Breast epithelium (tissue), 3 donors: ENCODE results near the gene DENND4B.

Experiments
- POLR2A ChIP-seq: fragments of 450-650 bp; IDR thresholded peaks from one replicate; pipeline ENCODE4 v1.6.1; 2016; ENCODE audit warnings: antibody characterized with exemption, mild to moderate bottlenecking, moderate library complexity
- TF ChIP-seq, protein P1 (sequence below), 3 donors: fragments of 450-650 bp; IDR thresholded peaks; one replicate each; pipeline ENCODE4 v1.5.1; 2016 to 2017; ENCODE audit warnings: antibody characterized with exemption in 3 of 3, mild to moderate bottlenecking in 3 of 3, moderate library complexity in 3 of 3

DNA sequence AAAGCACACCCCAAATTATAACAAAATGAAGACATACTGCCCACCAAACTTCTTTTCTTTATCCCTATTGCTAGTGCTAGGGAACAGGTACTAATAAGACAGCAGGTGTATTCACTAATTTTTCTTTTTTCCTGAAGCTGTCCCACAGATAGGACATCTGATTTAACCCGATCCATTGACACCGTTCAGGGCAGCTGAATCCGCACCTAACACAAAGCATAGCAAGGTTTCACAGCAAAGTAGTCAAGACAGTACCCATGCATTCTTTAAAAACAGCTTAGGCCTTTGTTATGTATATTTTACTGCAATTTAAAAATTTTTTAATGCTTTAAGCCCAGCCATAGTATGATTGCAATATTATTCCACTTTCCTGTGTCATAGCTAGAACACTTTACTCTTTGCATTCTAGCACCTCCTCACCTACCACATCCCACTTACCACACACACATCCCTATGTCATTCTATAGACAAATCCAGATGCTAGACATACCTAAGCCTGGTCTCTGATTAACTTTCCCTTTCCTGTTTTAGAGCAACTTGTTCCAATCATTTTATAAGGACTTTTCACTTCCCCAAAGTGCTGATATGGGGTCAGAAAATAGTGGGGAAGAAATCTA, 64.1 kb downstream of the DENND4B start:
- TF ChIP-seq POLR2A, result no peak
- TF ChIP-seq, protein P1, sequence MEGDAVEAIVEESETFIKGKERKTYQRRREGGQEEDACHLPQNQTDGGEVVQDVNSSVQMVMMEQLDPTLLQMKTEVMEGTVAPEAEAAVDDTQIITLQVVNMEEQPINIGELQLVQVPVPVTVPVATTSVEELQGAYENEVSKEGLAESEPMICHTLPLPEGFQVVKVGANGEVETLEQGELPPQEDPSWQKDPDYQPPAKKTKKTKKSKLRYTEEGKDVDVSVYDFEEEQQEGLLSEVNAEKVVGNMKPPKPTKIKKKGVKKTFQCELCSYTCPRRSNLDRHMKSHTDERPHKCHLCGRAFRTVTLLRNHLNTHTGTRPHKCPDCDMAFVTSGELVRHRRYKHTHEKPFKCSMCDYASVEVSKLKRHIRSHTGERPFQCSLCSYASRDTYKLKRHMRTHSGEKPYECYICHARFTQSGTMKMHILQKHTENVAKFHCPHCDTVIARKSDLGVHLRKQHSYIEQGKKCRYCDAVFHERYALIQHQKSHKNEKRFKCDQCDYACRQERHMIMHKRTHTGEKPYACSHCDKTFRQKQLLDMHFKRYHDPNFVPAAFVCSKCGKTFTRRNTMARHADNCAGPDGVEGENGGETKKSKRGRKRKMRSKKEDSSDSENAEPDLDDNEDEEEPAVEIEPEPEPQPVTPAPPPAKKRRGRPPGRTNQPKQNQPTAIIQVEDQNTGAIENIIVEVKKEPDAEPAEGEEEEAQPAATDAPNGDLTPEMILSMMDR (IDR thresholded peaks at IDR 0.05), result no peak
